ENCODE results near the gene KCNJ6.

GRCh38 chr21:37937668-37938067, 21.4 kb upstream of the KCNJ6 start:
- no peak for TF ChIP-seq TAF1 (IDR thresholded peaks at IDR 0.05; ENCODE audit: low read depth, low read length)
- no peak for TF ChIP-seq PHF8 (conservative IDR thresholded peaks at IDR 0.05; ENCODE audit: low read depth, low read length)
